HepG2 (cell line): Measurements from ENCODE around the gene ZNF225. TPM values are rescaled to one million over a fixed set of nuclear protein-coding genes. Genes with fewer than 3 reads are reported as not detected.

Experiments
- ARNTL ChIP-seq: sonication (generic); formaldehyde crosslinking; IDR thresholded peaks from 2 replicates; pipeline ENCODE4 v1.4.0; 2020; ENCODE audit warnings: mild to moderate bottlenecking, missing genetic modification reagents
- EED ChIP-seq: sonication (generic); formaldehyde crosslinking; IDR thresholded peaks from 2 replicates; pipeline ENCODE4 v1.5.0; 2020; ENCODE audit warnings: mild to moderate bottlenecking, missing genetic modification reagents
- FOXP1 ChIP-seq, 2 experiments: fragments of 450-650 bp in 1 of 2; IDR thresholded peaks; 2 replicates each; pipeline ENCODE4 v1.6.1; 2017 to 2018; ENCODE audit warnings: antibody characterized with exemption in 1 of 2
- KLF11 ChIP-seq: IDR thresholded peaks from 2 replicates; pipeline ENCODE4 v1.6.1; 2016; ENCODE audit warnings: missing compliant biosample characterization
- NR2C2 ChIP-seq: sonication (generic); formaldehyde crosslinking; IDR thresholded peaks from 2 replicates; pipeline ENCODE4 v1.4.0; 2020; ENCODE audit warnings: missing genetic modification reagents, mild to moderate bottlenecking, moderate library complexity, borderline replicate concordance
- RCOR2 ChIP-seq: IDR thresholded peaks from 2 replicates; pipeline ENCODE4 v1.6.1; 2016; ENCODE audit warnings: missing biosample characterization, missing genetic modification reagents
- TCF12 ChIP-seq, 2 experiments: fragments of 450-650 bp in 1 of 2; sonication (generic) in 1 of 2; formaldehyde crosslinking in 1 of 2; IDR thresholded peaks; 2 replicates each; pipeline versions ENCODE4 v1.6.1 to v1.8.0; 2017 to 2022; ENCODE audit warnings: antibody characterized with exemption in 1 of 2, mild to moderate bottlenecking in 1 of 2, missing genetic modification reagents in 1 of 2, moderate library complexity in 1 of 2
- TCF7 ChIP-seq: sonication (generic); IDR thresholded peaks from 2 replicates; pipeline ENCODE4 v1.6.1; 2016; ENCODE audit warnings: antibody characterized with exemption, low read depth
- ZNF282 ChIP-seq: fragments of 450-650 bp; IDR thresholded peaks from 2 replicates; pipeline ENCODE4 v1.6.1; 2018; ENCODE audit not compliant: partially characterized antibody
- ZNF75D ChIP-seq: sonication (generic); formaldehyde crosslinking; IDR thresholded peaks from 2 replicates; pipeline ENCODE4 v1.8.1; 2023; ENCODE audit warnings: missing genetic modification reagents, mild to moderate bottlenecking, borderline replicate concordance
- ZNF766 ChIP-seq: sonication (generic); formaldehyde crosslinking; IDR thresholded peaks from 2 replicates; pipeline ENCODE4 v1.5.0; 2020; ENCODE audit warnings: missing genetic modification reagents, borderline replicate concordance
- ZSCAN25 ChIP-seq: sonication (generic); formaldehyde crosslinking; IDR thresholded peaks from 2 replicates; pipeline ENCODE4 v1.8.0; 2022; ENCODE audit warnings: mild to moderate bottlenecking, missing genetic modification reagents
- ZSCAN9 ChIP-seq: IDR thresholded peaks from 2 replicates; pipeline ENCODE4 v1.6.1; 2016; ENCODE audit warnings: borderline replicate concordance
- polyA plus RNA-seq, 8 experiments: library from polyadenylated mRNA; depleted of rRNA in 3 of 8; stranded (reverse) in 7 of 8; unstranded in 1 of 8; fragments of >200 nt; fragmentation: Illumina TruSeq in 4 of 8; extraction: Trizol in 4 of 8; gene quantifications; 2 replicates each; pipeline versions ENCODE4 v1.2.1 to v1.2.3, GENCODE V29; 2011 to 2016; ENCODE audit warnings: low read depth in 4 of 8, missing spikeins in 1 of 8, mixed read lengths in 1 of 8; ENCODE audit not compliant: insufficient read depth in 1 of 8
- total RNA-seq, 5 experiments: library from RNA; depleted of rRNA; stranded (reverse); fragments of >200 nt; fragmentation: Illumina TruSeq; extraction: Trizol; gene quantifications; 2 replicates each; pipeline ENCODE4 v1.2.3, GENCODE V29; 2016; ENCODE audit warnings: low read depth in 1 of 5
- TF ChIP-seq, protein P1 (sequence below): sonication (generic); formaldehyde crosslinking; conservative IDR thresholded peaks from 2 replicates; pipeline ENCODE4 v1.5.0; 2020; ENCODE audit warnings: missing genetic modification reagents
- TF ChIP-seq, protein P2 (sequence below): sonication (generic); formaldehyde crosslinking; IDR thresholded peaks from 2 replicates; pipeline ENCODE4 v1.4.0; 2020; ENCODE audit warnings: mild to moderate bottlenecking, missing genetic modification reagents
- TF ChIP-seq, protein P3 (sequence below): sonication (generic); formaldehyde crosslinking; IDR thresholded peaks from 2 replicates; pipeline ENCODE4 v1.8.1; 2023; ENCODE audit warnings: mild to moderate bottlenecking, missing genetic modification reagents

Gene ZNF225
- total and polyA plus RNA-seq, 2 of the 13 experiments (the other 11 are each of a cell fraction or from before 2014, with no cell fraction given) = 0.87 to 3.3 TPM

DNA sequence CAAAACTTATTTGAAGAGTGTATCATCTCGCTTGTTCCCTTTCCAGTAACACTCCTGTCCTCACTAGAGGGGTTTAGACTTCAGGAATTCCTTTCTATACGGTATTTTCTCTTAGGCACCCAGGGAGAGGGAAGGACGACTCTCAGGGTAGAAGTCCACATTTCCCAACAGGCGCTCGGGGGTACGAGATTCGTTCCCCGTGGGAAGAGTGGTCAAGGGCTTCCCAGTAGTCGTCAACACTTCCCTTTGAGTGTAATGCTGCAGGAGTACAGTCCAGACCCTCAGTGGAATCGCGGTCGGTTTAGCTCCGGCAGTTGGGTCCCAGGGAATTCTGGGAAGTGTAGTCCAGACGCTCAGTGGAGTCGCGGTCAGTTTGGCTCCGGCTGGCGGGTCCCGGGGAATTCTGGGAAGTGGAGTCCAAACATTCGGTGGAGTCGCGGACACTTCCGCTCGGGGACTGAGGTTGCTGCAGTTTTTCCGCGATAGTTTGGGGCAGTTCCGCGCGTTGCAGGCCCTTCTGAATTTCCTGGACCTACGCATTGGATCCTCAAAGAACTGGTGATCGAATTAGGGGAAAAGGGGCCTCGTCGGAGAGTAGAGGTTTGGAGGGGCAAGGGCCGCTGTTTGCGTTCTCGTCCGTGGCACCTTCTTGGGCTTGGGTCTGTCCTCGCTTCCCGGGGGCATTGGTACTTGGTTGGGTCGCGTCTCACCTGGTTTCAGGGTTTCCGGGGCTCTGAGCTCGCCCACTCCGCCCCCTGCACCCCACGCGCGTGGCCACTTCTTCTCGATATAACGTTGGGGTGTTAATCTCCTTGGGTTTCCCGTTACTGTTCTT is 19.1 kb upstream of the ZNF225 start, which contains the start of gene ZNF224 (continued):
- TF ChIP-seq EED (CRISPR knock-in tag) = no peak
- no peak for TF ChIP-seq TCF7
- TF ChIP-seq ZNF282 = no peak
- no peak for TF ChIP-seq TCF12 (IDR thresholded peaks at IDR 0.05)
- 0 out of 2 replicates have a peak, but pooled peaks have one; percentile 28 for TF ChIP-seq TCF12 (CRISPR knock-in tag; IDR thresholded peaks at IDR 0.05)
- TF ChIP-seq RCOR2 = no peak
- TF ChIP-seq, protein P1, sequence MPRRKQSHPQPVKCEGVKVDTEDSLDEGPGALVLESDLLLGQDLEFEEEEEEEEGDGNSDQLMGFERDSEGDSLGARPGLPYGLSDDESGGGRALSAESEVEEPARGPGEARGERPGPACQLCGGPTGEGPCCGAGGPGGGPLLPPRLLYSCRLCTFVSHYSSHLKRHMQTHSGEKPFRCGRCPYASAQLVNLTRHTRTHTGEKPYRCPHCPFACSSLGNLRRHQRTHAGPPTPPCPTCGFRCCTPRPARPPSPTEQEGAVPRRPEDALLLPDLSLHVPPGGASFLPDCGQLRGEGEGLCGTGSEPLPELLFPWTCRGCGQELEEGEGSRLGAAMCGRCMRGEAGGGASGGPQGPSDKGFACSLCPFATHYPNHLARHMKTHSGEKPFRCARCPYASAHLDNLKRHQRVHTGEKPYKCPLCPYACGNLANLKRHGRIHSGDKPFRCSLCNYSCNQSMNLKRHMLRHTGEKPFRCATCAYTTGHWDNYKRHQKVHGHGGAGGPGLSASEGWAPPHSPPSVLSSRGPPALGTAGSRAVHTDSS (CRISPR knock-in tag) = no peak
- TF ChIP-seq, protein P2, sequence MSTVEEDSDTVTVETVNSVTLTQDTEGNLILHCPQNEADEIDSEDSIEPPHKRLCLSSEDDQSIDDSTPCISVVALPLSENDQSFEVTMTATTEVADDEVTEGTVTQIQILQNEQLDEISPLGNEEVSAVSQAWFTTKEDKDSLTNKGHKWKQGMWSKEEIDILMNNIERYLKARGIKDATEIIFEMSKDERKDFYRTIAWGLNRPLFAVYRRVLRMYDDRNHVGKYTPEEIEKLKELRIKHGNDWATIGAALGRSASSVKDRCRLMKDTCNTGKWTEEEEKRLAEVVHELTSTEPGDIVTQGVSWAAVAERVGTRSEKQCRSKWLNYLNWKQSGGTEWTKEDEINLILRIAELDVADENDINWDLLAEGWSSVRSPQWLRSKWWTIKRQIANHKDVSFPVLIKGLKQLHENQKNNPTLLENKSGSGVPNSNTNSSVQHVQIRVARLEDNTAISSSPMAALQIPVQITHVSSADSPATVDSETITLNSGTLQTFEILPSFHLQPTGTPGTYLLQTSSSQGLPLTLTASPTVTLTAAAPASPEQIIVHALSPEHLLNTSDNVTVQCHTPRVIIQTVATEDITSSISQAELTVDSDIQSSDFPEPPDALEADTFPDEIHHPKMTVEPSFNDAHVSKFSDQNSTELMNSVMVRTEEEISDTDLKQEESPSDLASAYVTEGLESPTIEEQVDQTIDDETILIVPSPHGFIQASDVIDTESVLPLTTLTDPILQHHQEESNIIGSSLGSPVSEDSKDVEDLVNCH (CRISPR knock-in tag) = no peak
- no peak for TF ChIP-seq ZSCAN9 (CRISPR knock-in tag)
- TF ChIP-seq ZNF75D = no peak
- TF ChIP-seq ZSCAN25 (CRISPR knock-in tag) = no peak
- no peak for TF ChIP-seq KLF11
- TF ChIP-seq, protein P3, sequence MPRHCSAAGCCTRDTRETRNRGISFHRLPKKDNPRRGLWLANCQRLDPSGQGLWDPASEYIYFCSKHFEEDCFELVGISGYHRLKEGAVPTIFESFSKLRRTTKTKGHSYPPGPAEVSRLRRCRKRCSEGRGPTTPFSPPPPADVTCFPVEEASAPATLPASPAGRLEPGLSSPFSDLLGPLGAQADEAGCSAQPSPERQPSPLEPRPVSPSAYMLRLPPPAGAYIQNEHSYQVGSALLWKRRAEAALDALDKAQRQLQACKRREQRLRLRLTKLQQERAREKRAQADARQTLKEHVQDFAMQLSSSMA (CRISPR knock-in tag) = no peak
- no peak for TF ChIP-seq ZNF766
- TF ChIP-seq FOXP1 (IDR thresholded peaks at IDR 0.05) = no peak
- TF ChIP-seq FOXP1 (CRISPR knock-in tag; IDR thresholded peaks at IDR 0.05) = no peak
- TF ChIP-seq NR2C2 (CRISPR knock-in tag) = peak; percentile 93
- TF ChIP-seq ARNTL (CRISPR knock-in tag) = no peak
